HG02678 (cell line): Measurements from ENCODE around the gene TBC1D22B.
"Not testable (repeated sequence)": the region's sequence is repeated elsewhere in the genome, so short reads cannot be mapped to it uniquely, and the experiment has no call there.

Experiments used
- ATAC-seq: cut with Tn5 transposase; IDR thresholded peaks from one replicate; pipeline ENCODE4 v1.9.1; 2021; ENCODE audit warnings: mild to moderate bottlenecking, moderate library complexity; ENCODE audit not compliant: unreplicated experiment

Gene TBC1D22B

DNA sequence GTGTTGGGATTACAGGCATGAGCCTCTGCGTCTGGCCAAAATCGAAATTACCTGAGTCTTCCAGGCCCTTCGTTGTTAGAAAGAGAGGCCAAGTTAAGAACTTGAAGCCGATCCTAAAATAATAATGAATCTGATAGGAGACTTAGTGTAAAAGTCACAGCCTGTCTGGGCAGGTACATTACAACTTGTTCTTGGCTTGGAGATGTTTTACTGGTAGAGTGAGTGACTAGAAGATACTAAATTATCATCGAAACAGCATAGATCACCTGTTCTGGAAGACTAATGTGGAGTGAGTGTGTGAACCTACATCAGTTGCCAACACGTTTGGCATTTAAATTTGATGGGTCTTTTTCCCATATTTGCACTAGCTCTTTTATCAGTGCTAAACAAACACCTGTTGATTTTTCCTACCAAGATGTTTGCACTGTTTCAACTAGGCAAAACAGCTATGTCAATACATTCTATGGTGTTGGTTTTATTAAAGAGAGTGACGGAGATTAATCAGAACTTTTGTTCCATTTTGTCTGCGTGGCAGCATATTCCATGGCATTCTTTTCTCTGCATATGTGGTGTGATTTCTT lies 5.0 kb downstream of the TBC1D22B start:
- no peak for ATAC-seq

DNA sequence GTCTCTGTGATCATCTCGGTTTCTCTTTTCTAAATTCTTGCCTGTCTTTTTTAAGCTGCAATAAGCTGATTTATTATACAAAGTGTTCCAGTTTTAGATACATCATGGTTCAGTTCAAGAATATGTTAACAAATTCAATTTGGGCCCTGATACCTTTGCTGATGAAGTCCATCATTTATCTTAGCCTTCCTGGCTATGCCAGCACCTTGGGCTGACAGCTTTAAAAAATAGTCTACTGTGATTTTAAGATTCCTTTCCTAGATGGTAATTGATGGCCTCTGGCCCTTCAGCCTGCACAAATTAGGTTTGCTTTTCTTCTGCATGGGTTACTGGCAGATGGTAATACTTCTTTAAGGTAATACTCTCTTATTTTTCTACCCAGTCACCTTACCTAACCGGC lies 7.4 kb downstream of the TBC1D22B start:
- no peak for ATAC-seq

DNA sequence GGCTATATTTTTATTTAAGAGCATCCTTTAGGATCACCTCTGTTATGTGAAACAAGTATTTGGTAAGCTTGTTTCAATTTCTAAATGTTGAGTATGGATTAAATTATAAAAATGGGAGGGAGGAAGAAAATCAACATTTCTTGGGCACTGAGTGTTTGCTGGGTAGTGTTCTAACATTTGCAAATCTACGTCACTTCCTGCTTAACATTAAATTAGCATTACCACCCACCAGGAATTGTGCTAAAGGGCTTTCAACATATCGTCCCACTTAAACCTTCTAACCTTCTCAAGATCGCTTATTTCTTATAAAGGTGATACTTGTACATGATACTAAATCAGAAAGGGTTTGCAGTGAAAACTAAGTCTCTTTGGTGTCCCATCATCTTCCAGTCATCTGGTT lies 8.3 kb downstream of the TBC1D22B start:
- no peak for ATAC-seq

DNA sequence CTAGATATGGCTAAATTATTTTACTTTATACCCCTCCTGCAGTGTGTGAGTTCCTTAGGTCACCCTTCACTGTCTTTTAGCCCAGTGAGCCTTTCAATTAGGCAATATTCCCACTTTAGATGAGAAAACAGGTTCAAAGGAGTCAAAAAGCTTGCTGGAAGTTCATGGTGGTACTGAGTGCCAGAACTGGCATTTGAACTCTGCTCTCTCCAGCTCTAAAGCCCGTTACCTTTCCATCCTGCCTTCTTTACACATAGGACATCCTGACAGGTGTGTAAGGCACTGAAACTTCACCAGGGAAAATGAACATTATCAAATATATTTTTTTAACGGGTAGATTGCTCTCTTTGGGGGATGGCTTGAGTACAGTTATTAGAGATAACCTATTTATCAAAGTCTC lies 11.5 kb downstream of the TBC1D22B start:
- no peak for ATAC-seq

GRCh38 chr6:37272834-37273566 lies 15.4 kb downstream of the TBC1D22B start:
- ATAC-seq, result no peak

GRCh38 chr6:37273690-37274089 lies 16.1 kb downstream of the TBC1D22B start:
- ATAC-seq, result no peak

- ATAC-seq, result no peak
Measured at GRCh38 chr6:37275350-37275749, 17.8 kb downstream of the TBC1D22B start.

- ATAC-seq, result peak; percentile 77
Measured at GRCh38 chr6:37277001-37277409, 19.4 kb downstream of the TBC1D22B start.

- ATAC-seq, result no peak
Measured at GRCh38 chr6:37279366-37280134, 22.0 kb downstream of the TBC1D22B start.

- ATAC-seq, result no peak
Measured at GRCh38 chr6:37280162-37280887, 22.8 kb downstream of the TBC1D22B start.

DNA sequence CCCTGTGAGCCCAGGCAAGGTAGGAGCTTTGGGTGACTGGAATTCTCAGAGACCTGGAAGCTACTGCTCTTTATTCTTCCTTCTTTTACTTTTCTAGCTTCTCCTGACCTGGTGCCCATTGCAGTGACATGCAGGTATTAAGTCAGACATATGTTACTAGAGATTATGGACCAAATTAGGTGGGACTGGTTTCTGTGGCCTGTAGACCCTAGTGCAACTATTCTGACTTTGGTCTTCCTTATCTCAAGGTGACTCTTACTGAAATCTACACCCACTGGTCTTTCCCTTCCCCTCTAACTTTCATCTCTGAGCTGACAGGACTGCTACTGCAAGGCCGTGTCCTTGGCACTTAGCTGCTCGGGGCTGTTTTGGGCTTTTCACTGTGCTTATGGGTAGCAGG lies 24.8 kb downstream of the TBC1D22B start:
- ATAC-seq, result no peak

GRCh38 chr6:37283268-37283667 lies 25.7 kb downstream of the TBC1D22B start:
- no peak for ATAC-seq

DNA sequence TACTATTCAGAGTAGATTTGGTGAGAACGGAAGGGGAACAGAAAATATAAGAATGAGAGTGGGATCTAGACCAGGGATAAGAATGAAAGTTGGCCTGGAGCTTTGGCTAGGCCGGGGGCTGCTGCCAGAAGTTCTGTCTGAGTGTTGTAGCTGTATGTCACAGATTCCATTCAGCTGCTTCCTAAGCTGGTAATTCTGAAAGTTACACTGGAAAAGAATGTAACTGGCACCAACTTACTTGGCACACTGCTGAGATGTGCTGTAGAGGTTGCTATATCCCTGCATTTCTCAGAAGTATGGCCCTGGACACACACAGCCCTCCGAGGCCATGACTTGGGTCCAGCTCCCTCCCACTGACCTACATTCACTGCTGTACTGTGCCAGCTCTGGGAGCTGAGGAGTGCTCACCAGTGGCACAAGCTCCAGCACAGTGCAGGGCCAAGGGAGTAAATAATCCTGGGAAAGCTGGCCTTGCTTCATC lies 26.1 kb downstream of the TBC1D22B start:
- ATAC-seq, result no peak

- no peak for ATAC-seq
Measured at GRCh38 chr6:37284781-37285180, 27.2 kb downstream of the TBC1D22B start.

GRCh38 chr6:37285861-37286311 lies 28.3 kb downstream of the TBC1D22B start:
- ATAC-seq, result no peak

DNA sequence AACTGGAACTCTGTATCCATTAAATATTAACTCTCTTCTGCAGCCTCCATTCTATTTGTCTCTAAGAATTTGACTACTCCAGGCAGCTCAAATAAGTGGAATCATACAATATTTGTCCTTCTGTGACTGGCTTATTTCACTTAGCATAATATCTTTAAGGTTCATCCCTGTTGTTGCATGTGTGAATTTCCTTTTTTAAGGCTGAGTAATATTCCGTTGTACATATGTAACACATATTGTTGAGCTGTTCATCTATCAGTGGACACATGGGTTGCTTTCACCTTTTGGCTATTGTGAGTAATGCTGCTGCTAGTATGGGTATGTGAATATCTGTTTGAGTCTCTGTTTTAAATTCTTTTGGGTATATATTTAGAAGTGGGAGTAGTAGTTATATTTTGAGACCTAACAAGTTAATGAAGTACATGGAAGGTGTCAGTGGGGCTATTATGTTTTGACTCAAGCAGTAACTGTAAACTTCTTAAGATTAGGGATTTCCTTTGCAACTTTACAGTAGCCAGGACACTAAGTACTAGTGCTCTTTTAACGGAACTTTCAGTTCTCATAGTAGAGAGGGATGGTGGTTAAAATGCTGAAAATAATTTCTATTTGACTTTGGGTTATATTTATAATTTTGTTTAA lies 30.1 kb downstream of the TBC1D22B start:
- no peak for ATAC-seq

- no peak for ATAC-seq
Measured at GRCh38 chr6:37288247-37288646, 30.7 kb downstream of the TBC1D22B start.

DNA sequence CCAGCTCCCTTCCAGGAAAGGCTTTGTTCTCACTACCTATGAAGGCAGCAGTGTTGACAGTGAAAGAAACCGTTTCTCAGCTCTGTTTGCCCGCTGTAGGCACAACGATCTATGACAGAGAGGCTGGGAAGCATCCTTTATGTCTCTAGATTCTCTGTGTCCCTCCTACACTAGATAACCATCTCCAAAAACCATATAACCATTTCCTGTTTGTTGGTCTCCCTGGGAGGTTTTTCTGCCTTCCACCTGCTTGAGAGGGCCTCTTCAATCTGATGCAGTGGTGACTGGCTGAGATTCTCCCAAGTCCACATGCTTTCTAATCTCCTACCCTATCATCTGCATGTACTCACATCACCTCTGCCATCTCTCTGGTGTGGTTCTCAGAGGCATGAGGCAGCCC lies 32.4 kb downstream of the TBC1D22B start:
- no peak for ATAC-seq

DNA sequence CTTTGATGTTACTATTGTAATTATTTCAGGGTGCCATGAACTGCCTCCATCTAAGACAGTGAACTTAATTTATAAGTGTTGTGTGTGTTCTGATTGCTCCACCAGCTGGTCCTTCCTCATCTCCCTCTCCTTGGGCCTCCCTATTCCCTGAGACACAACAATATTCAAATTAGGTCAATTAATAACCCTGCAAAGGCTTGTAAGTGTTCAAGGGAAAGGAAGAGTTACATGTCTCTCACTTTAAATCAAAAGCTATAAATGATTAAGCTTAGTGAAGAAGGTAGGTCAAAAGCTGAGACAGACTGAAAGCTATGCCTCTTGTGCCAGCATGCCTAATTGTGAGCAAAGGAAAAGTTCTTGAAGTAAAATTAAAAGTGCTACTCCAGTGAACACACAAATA lies 35.9 kb downstream of the TBC1D22B start:
- ATAC-seq, result no peak

DNA sequence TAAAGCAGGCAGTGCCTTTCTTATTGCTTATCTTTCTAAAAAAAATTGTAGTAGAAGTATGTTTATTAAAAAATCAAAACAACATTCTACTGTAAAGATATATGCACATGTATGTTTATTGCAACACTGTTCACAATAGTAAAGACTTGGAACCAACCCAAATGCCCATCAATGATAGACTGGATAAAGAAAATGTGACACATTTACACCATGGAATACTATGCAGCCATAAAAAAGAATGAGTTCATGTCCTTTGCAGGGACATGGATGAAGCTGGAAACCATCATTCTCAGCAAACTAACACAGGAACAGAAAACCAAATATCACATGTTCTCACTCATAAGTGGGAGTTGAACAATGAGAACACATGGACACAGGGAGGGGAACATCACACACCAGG lies 40.1 kb downstream of the TBC1D22B start:
- ATAC-seq, result not testable (repeated sequence)

DNA sequence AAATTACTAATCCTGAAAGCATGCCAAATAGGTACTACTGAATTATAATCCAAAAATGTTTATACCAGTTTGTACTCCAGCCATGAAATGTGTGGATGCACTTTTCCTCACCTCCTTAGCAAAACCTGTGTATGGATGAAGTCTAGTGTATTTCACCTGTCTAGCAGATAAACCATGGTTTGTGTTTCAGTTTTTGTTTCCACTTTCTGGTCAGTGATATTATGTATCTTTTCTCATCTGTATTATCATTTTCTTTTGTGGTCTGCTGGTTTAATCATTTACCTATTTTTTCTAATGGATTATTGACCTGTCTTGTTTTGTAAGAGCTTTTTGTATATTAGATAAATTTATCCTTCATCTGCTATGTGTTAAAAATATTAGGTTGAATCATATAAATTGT lies 41.4 kb downstream of the TBC1D22B start:
- ATAC-seq, result peak; percentile 62
